GM23338 (cell line): Measurements from ENCODE around the gene HOXB5.

Source experiments
- CREB1 ChIP-seq: fragments of 250-450 bp; sonication (Bioruptor Pico); IDR thresholded peaks from 2 replicates; pipeline ENCODE4 v1.5.0; 2020; ENCODE audit warnings: low read depth, mild to moderate bottlenecking, moderate library complexity
- CTCF ChIP-seq, 2 experiments: fragments of 200-600 bp in 1 of 2; sonication (generic) in 1 of 2; conservative IDR thresholded peaks; 2 replicates each; pipeline versions ENCODE4 v1.5.1 to v1.6.1; 2016 to 2017; ENCODE audit warnings: antibody characterized with exemption in 2 of 2, low read depth in 2 of 2, mild to moderate bottlenecking in 2 of 2, moderate library complexity in 1 of 2
- ETS1 ChIP-seq: IDR thresholded peaks from 2 replicates; pipeline ENCODE4 v1.6.1; 2016; ENCODE audit warnings: antibody characterized with exemption
- EZH2 ChIP-seq: fragments of 200-600 bp; sonication (generic); IDR thresholded peaks from one replicate; pipeline ENCODE4 v1.8.0; 2017; ENCODE audit warnings: antibody characterized with exemption, mild to moderate bottlenecking, low read depth; ENCODE audit not compliant: unreplicated experiment
- EZH2phosphoT487 ChIP-seq: fragments of 200-600 bp; sonication (generic); IDR thresholded peaks from one replicate; pipeline ENCODE4 v1.8.1; 2018; ENCODE audit warnings: antibody characterized with exemption; ENCODE audit not compliant: unreplicated experiment
- JUNB ChIP-seq: IDR thresholded peaks from one replicate; pipeline ENCODE4 v1.6.1; 2016; ENCODE audit warnings: antibody characterized with exemption; ENCODE audit not compliant: unreplicated experiment
- POLR2AphosphoS5 ChIP-seq: IDR thresholded peaks from 2 replicates; pipeline ENCODE4 v1.6.1; 2016; ENCODE audit warnings: antibody characterized with exemption, low read depth
- REST ChIP-seq: IDR thresholded peaks from one replicate; pipeline ENCODE4 v1.6.1; 2018; ENCODE audit warnings: antibody characterized with exemption; ENCODE audit not compliant: unreplicated experiment
- STAT1 ChIP-seq: IDR thresholded peaks from one replicate; pipeline ENCODE4 v1.6.1; 2016; ENCODE audit warnings: antibody characterized with exemption; ENCODE audit not compliant: unreplicated experiment
- ZNF331 ChIP-seq: fragments of 250-450 bp; sonication (Bioruptor Pico); IDR thresholded peaks from 2 replicates; pipeline ENCODE4 v1.5.0; 2020; ENCODE audit warnings: low read depth, mild to moderate bottlenecking, moderate library complexity
- ZNF462 ChIP-seq: fragments of 250-450 bp; sonication (Bioruptor Pico); IDR thresholded peaks from 2 replicates; pipeline ENCODE4 v1.5.0; 2020; ENCODE audit warnings: mild to moderate bottlenecking, moderate library complexity

- TF ChIP-seq CTCF (conservative IDR thresholded peaks at IDR 0.05; ENCODE audit: low read depth in 2 of 2): no peak
- no peak for TF ChIP-seq REST
- TF ChIP-seq EZH2: peak; percentile 23
- TF ChIP-seq POLR2AphosphoS5: no peak
- no peak for TF ChIP-seq ZNF462 (CRISPR knock-in tag)
- no peak for TF ChIP-seq EZH2phosphoT487
- TF ChIP-seq ZNF331: no peak
- no peak for TF ChIP-seq CREB1 (CRISPR knock-in tag)
- no peak for TF ChIP-seq ETS1
- TF ChIP-seq JUNB: no peak
- TF ChIP-seq STAT1: no peak
Observed at GRCh38 chr17:48553190-48553547, 40.4 kb downstream of the HOXB5 start.
